ENCODE results near the gene IYD. TPM values are rescaled to one million over a fixed set of nuclear protein-coding genes. Genes with fewer than 3 reads are reported as not detected.

The IYD gene
- total RNA-seq, 1 experiment from 2014 or later: 0.03 TPM

- Histone ChIP-seq H3K9me3 (0 out of 2 replicates have a peak, but pooled peaks cover 1% of the 10 kb centered on the region), H3K36me3 (no peaks in the 10 kb centered on the region), H3K4me3 (no peak overlapping the region), H3K27me3 (no peaks in the 10 kb centered on the region)
- no peak for DNase-seq
These were observed 25.4 kb upstream of the IYD start for GRCh38 chr6:150343434-150343833.

- Histone ChIP-seq H3K36me3 (no peaks in the 10 kb centered on the region), H3K27me3 (no peaks in the 10 kb centered on the region), H3K9me3 (0 out of 2 replicates have a peak, but pooled peaks cover 1% of the 10 kb centered on the region), H3K4me3 (no peak overlapping the region)
- DNase-seq: no peak
These were observed 23.0 kb upstream of the IYD start for GRCh38 chr6:150345781-150346180.

- Histone ChIP-seq H3K4me3 (no peak overlapping the region), H3K9me3 (0 out of 2 replicates have a peak, but pooled peaks cover 1% of the 10 kb centered on the region), H3K36me3 (no peaks in the 10 kb centered on the region), H3K27me3 (no peaks in the 10 kb centered on the region)
- no peak for DNase-seq
These were observed 22.5 kb upstream of the IYD start for GRCh38 chr6:150346346-150346745.

GRCh38 chr6:150347845-150348244 lies 21.0 kb upstream of the IYD start:
- no peaks in the 10 kb centered on the region for H3K27me3 ChIP-seq
- H3K9me3 ChIP-seq: no peaks in the 10 kb centered on the region
- no peak overlapping the region for H3K4me3 ChIP-seq
- DNase-seq: no peak
- no peaks in the 10 kb centered on the region for H3K36me3 ChIP-seq

GRCh38 chr6:150349546-150349945 lies 19.3 kb upstream of the IYD start:
- no peaks in the 10 kb centered on the region for H3K36me3 ChIP-seq
- H3K4me3 ChIP-seq: no peak overlapping the region
- no peaks in the 10 kb centered on the region for H3K27me3 ChIP-seq
- no peak for DNase-seq
- no peaks in the 10 kb centered on the region for H3K9me3 ChIP-seq

GRCh38 chr6:150352321-150353296 lies 16.2 kb upstream of the IYD start:
- peak; percentile 35 for DNase-seq
- Histone ChIP-seq H3K36me3 (no peaks in the 10 kb centered on the region), H3K27me3 (no peaks in the 10 kb centered on the region), H3K4me3 (no peak overlapping the region), H3K9me3 (no peaks in the 10 kb centered on the region)

GRCh38 chr6:150353445-150353844 lies 15.4 kb upstream of the IYD start:
- no peak overlapping the region for H3K4me3 ChIP-seq
- DNase-seq: no peak
- H3K36me3 ChIP-seq: no peaks in the 10 kb centered on the region
- no peaks in the 10 kb centered on the region for H3K9me3 ChIP-seq
- H3K27me3 ChIP-seq: no peaks in the 10 kb centered on the region

- DNase-seq: no peak
- Histone ChIP-seq H3K27me3 (no peaks in the 10 kb centered on the region), H3K36me3 (no peaks in the 10 kb centered on the region), H3K4me3 (no peak overlapping the region), H3K9me3 (no peaks in the 10 kb centered on the region)
These were observed 13.8 kb upstream of the IYD start for GRCh38 chr6:150354754-150355571.

- H3K9me3 ChIP-seq: no peaks in the 10 kb centered on the region
- H3K36me3 ChIP-seq: no peaks in the 10 kb centered on the region
- DNase-seq: no peak
- H3K27me3 ChIP-seq: no peaks in the 10 kb centered on the region
- H3K4me3 ChIP-seq: no peak overlapping the region
These were observed 12.9 kb upstream of the IYD start for GRCh38 chr6:150355932-150356331.

- Histone ChIP-seq H3K9me3 (no peaks in the 10 kb centered on the region), H3K36me3 (no peaks in the 10 kb centered on the region), H3K4me3 (no peak overlapping the region), H3K27me3 (no peaks in the 10 kb centered on the region)
- no peak for DNase-seq
These were observed 6.9 kb upstream of the IYD start for GRCh38 chr6:150361876-150362275.

- DNase-seq: no peak
- H3K27me3 ChIP-seq: no peaks in the 10 kb centered on the region
- H3K36me3 ChIP-seq: no peaks in the 10 kb centered on the region
- H3K9me3 ChIP-seq: no peaks in the 10 kb centered on the region
- H3K4me3 ChIP-seq: no peak overlapping the region
These were observed 5.1 kb upstream of the IYD start for GRCh38 chr6:150363733-150364132.

- Histone ChIP-seq H3K4me3 (no peak overlapping the region), H3K9me3 (no peaks in the 10 kb centered on the region), H3K27me3 (no peaks in the 10 kb centered on the region), H3K36me3 (no peaks in the 10 kb centered on the region)
- DNase-seq: no peak
These were observed 2.6 kb upstream of the IYD start for GRCh38 chr6:150366118-150366778.

- no peaks in the 10 kb centered on the region for H3K27me3 ChIP-seq
- no peaks in the 10 kb centered on the region for H3K9me3 ChIP-seq
- no peaks in the 10 kb centered on the region for H3K36me3 ChIP-seq
- no peak overlapping the region for H3K4me3 ChIP-seq
- no peak for DNase-seq
These were observed 596 bp downstream of the IYD start for GRCh38 chr6:150369408-150369807.

- Histone ChIP-seq H3K4me3 (no peak overlapping the region), H3K36me3 (no peaks in the 10 kb centered on the region), H3K27me3 (no peaks in the 10 kb centered on the region), H3K9me3 (no peaks in the 10 kb centered on the region)
- DNase-seq: no peak
These were observed 1.3 kb downstream of the IYD start for GRCh38 chr6:150370112-150370511.

GRCh38 chr6:150371356-150371755 lies 2.5 kb downstream of the IYD start:
- Histone ChIP-seq H3K9me3 (no peaks in the 10 kb centered on the region), H3K36me3 (no peaks in the 10 kb centered on the region), H3K27me3 (no peaks in the 10 kb centered on the region), H3K4me3 (no peak overlapping the region)
- no peak for DNase-seq

- H3K27me3 ChIP-seq: no peaks in the 10 kb centered on the region
- DNase-seq: peak; percentile 72
- H3K4me3 ChIP-seq: no peak overlapping the region
- no peaks in the 10 kb centered on the region for H3K36me3 ChIP-seq
- H3K9me3 ChIP-seq: no peaks in the 10 kb centered on the region
These were observed 3.2 kb downstream of the IYD start for GRCh38 chr6:150372051-150372450.

GRCh38 chr6:150373260-150373701 lies 4.5 kb downstream of the IYD start:
- DNase-seq: peak; percentile 91
- H3K36me3 ChIP-seq: no peaks in the 10 kb centered on the region
- H3K9me3 ChIP-seq: no peaks in the 10 kb centered on the region
- no peak overlapping the region for H3K4me3 ChIP-seq
- H3K27me3 ChIP-seq: no peaks in the 10 kb centered on the region

All from MG63 (cell line).